Kidney (tissue), 14 donors: Measurements from ENCODE around the gene ABHD14A. TPM values are rescaled to one million over a fixed set of nuclear protein-coding genes. Genes with fewer than 3 reads are reported as not detected.

Source experiments
- DNase-seq, 5 donors: peaks; one replicate each; pipeline ENCODE4 v3.0.0-alpha.2; 2013 to 2020
- FAIRE-seq: peaks from 2 replicates; lab custom pipeline; 2012; peaks lifted over from hg19 to GRCh38; lab: Jason Lieb, UNC
- H3K27ac ChIP-seq, 2 donors: one replicate each; pipeline ENCODE4 v1.7.0; 2013; ENCODE audit warnings: low read depth in 2 of 2, low read length in 2 of 2, inconsistent platforms in 1 of 2
- H3K27me3 ChIP-seq: one replicate; pipeline ENCODE4 v1.7.1; 2013; ENCODE audit warnings: low read length, inconsistent platforms; ENCODE audit not compliant: control insufficient read depth, insufficient read depth
- H3K36me3 ChIP-seq, 3 donors: one replicate each; pipeline versions ENCODE4 v1.7.0 to v1.7.1; 2013; ENCODE audit warnings: low read length in 3 of 3, control low read depth in 1 of 3, inconsistent platforms in 1 of 3; ENCODE audit not compliant: insufficient read depth in 3 of 3, control insufficient read depth in 2 of 3
- H3K4me1 ChIP-seq, 3 donors: one replicate each; pipeline versions ENCODE4 v1.7.0 to v1.7.1; 2013; ENCODE audit warnings: low read length in 3 of 3, inconsistent platforms in 1 of 3, low read depth in 1 of 3; ENCODE audit not compliant: control insufficient read depth in 2 of 3, insufficient read depth in 2 of 3
- H3K4me3 ChIP-seq, 3 donors: one replicate each; pipeline versions ENCODE4 v1.7.0 to v1.8.1; 2013; ENCODE audit warnings: low read length in 3 of 3, control low read depth in 1 of 3, inconsistent platforms in 1 of 3
- H3K9ac ChIP-seq, 3 donors: one replicate each; pipeline versions ENCODE4 v1.7.0 to v1.7.1; 2013; ENCODE audit warnings: low read length in 3 of 3, control low read depth in 1 of 3, inconsistent platforms in 1 of 3
- H3K9me3 ChIP-seq, 3 donors: one replicate each; pipeline versions ENCODE4 v1.7.0 to v1.7.1; 2013; ENCODE audit warnings: low read length in 3 of 3, control low read depth in 1 of 3, inconsistent platforms in 1 of 3; ENCODE audit not compliant: control insufficient read depth in 2 of 3, insufficient read depth in 1 of 3
- intact Hi-C: fragments of 100-400 bp; cut with DNase I; formaldehyde crosslinking; loops from one replicate; pipeline ENCODE4 v1.11.1; 2022
- polyA plus RNA-seq: library from polyadenylated mRNA; stranded (reverse); fragments of 350-450 nt; fragmentation: Illumina TruSeq; extraction: RNeasy Lipid Tissue Mini Kit (QIAGEN cat#74804); gene quantifications from one replicate; pipeline ENCODE4 v1.2.3, GENCODE V29; 2014; ENCODE audit warnings: low read depth, low replicate concordance; ENCODE audit not compliant: insufficient read depth
- total RNA-seq: library from RNA; stranded (reverse); fragmentation: NEBNext Ultra II Directional; extraction: Animal tissue kit (Norgen Biotek cat#: 25700); gene quantifications from one replicate; pipeline ENCODE4 v1.2.1, GENCODE V29; 2021
- TF ChIP-seq, protein P1 (sequence below): IDR thresholded peaks from 3 replicates; pipeline ENCODE4 v1.5.1; 2012; ENCODE audit warnings: mild to moderate bottlenecking, moderate library complexity, borderline replicate concordance; ENCODE audit not compliant: insufficient read depth; ENCODE audit errors: extremely low read depth
- donor health status: control.
- donor health status: control.
- donor health status: control.
- donor health status: control.
- donor health status: control.
- donor health status: DM: yes; HTN: yes; CAD: no.
- donor health status: Normal renal cell carcinoma (clear cell type).

Gene ABHD14A
- total and polyA plus RNA-seq, 2 donors from 2014 or later = 20.7 to 50.5 TPM

DNA sequence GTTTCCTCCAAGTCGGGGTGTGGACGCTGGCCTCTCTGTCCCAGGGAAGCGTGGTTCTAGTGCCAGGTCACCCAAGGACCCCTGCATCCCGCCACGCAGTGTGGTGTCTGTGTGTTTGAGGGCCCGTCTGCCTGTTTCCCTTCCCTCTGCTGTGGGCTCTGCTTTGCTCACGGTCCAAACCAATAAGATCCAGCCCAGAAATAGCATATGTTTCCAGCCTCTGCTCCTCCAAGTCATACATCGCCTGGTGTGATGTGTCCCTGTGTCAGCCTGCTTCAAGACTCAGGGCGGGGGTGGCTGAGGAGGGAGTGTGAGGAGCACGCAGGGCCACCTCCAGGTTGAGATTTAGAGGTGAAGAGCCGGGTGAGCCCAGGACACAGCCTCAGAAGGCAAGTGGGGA is 42.7 kb downstream of the ABHD14A start:
- Histone ChIP-seq H3K4me1 (peaks cover 0 to 44% (median 0%) of the 10 kb centered on the region in 3 donors), H3K4me3 (no peak overlapping the region), H3K27ac (peak overlapping the region; percentile 1 to 43), H3K9me3 (no peaks in the 10 kb centered on the region), H3K9ac (no peak overlapping the region), H3K36me3 (no peaks in the 10 kb centered on the region), H3K27me3 (no peaks in the 10 kb centered on the region)
- intact Hi-C loops = no loop called here
- no peak for DNase-seq
- TF ChIP-seq, protein P1, sequence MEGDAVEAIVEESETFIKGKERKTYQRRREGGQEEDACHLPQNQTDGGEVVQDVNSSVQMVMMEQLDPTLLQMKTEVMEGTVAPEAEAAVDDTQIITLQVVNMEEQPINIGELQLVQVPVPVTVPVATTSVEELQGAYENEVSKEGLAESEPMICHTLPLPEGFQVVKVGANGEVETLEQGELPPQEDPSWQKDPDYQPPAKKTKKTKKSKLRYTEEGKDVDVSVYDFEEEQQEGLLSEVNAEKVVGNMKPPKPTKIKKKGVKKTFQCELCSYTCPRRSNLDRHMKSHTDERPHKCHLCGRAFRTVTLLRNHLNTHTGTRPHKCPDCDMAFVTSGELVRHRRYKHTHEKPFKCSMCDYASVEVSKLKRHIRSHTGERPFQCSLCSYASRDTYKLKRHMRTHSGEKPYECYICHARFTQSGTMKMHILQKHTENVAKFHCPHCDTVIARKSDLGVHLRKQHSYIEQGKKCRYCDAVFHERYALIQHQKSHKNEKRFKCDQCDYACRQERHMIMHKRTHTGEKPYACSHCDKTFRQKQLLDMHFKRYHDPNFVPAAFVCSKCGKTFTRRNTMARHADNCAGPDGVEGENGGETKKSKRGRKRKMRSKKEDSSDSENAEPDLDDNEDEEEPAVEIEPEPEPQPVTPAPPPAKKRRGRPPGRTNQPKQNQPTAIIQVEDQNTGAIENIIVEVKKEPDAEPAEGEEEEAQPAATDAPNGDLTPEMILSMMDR = no peak
- FAIRE-seq = no peak

DNA sequence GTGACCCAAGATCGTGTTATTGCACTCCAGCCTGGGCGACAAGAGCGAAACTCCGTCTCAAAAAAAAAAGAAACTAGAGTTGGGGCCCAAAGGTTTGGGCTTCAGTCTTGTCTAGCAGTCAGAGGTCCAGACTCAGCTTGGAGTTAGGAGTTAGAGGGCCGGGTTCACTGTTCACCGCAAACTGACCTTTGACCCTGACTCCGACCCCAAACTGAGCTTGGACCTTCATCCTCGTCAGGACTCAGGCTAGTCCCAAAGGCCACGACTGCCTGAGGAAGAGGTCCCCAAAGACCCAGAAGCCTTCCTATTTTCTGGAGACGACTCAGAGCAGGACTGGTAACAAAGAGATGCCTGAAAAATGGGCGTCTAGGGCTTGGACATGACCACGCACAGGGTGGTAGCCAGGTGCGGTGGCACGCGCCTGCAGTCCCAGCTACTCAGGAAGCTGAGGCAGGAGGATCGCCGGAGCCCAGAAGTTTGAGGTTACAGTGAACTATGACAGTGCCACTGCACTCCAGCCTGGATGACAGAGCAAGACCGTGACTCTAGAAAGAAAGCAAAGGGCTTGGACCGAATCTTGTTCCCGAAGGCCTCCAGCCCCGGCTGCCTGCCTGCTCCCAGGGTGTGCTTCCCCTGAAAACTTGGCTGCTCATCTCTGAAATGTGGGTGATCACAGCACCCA is 43.6 kb downstream of the ABHD14A start:
- FAIRE-seq (no peak), DNase-seq (no peak)
- Histone ChIP-seq H3K9ac (no peak overlapping the region), H3K9me3 (no peaks in the 10 kb centered on the region), H3K4me3 (no peak overlapping the region), H3K36me3 (no peaks in the 10 kb centered on the region), H3K27ac (peak overlapping the region; percentile 56 to 67), H3K27me3 (no peaks in the 10 kb centered on the region), H3K4me1 (peaks cover 0 to 46% (median 7%) of the 10 kb centered on the region in 3 donors)
- TF ChIP-seq, protein P1 = no peak
- intact Hi-C loops = no loop called here

DNA sequence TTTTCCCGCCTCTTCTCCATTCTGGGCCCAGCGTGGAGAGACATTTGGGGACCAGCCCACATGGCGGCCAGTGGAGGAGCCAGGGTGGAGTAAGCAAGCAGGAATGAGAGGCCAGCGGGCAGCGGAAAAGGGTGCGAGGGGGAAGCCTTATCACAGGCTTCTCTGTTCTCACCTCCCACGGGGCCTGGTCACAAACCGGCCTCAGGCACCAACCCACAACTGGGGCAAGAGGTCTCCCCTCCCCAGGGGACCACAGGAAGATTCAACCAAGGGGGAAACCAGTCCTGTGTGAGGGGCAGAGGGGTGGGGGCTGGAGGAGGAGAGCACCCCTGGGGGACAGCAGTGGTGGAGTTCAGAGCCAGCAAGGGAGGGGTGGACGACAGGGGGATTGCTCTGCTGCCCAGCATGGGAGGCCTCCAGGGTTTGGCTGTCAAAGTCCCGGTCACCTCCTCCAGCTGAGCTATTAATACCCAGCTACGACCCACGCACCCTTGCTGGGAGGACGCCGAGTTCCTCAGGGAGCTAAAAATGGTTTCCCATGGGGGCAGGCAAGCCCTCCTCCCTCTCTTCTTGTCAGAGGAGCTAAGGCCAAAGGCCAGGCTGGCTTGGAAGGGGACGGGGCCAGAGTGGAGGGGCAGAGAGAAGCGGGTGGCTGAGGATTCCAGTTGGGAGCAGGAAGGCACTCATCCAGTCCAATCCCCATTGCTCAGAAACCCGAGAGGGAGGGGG is 44.7 kb downstream of the ABHD14A start:
- Histone ChIP-seq H3K4me1 (peaks cover 0 to 53% (median 13%) of the 10 kb centered on the region in 3 donors), H3K9ac (no peak overlapping the region), H3K9me3 (no peaks in the 10 kb centered on the region), H3K27me3 (no peaks in the 10 kb centered on the region), H3K36me3 (no peaks in the 10 kb centered on the region), H3K4me3 (no peak overlapping the region), H3K27ac (peak overlapping the region; percentile 56 to 67)
- TF ChIP-seq, protein P1 = no peak
- intact Hi-C loops = no loop called here
- peak in 1 of 5 donors; percentile 95 for DNase-seq
- no peak for FAIRE-seq
